Adipocyte (in vitro differentiated cells): Measurements from ENCODE around the gene GABPA.
"Not testable (repeated sequence)": the region's sequence is repeated elsewhere in the genome, so short reads cannot be mapped to it uniquely, and the experiment has no call there.

ENCODE experiments used
- DNase-seq: peaks from one replicate; pipeline ENCODE4 v3.0.0-alpha.2; 2015; ENCODE audit warnings: low read depth
- H3K27me3 ChIP-seq: replicated peaks from 2 replicates; pipeline ENCODE4 v1.7.0; 2013; ENCODE audit warnings: mild to moderate bottlenecking, low read length, moderate library complexity; ENCODE audit not compliant: control insufficient read depth, insufficient read depth
- H3K36me3 ChIP-seq: 2 replicates; pipeline ENCODE4 v1.7.0; 2013; ENCODE audit warnings: low read length, mild to moderate bottlenecking, moderate library complexity; ENCODE audit not compliant: control insufficient read depth, insufficient read depth, severe bottlenecking
- H3K4me1 ChIP-seq: 2 replicates; pipeline ENCODE4 v1.7.0; 2013; ENCODE audit warnings: mild to moderate bottlenecking, low read length, moderate library complexity; ENCODE audit not compliant: control insufficient read depth, insufficient read depth
- H3K4me3 ChIP-seq: 2 replicates; pipeline ENCODE4 v1.7.0; 2013; ENCODE audit warnings: mild to moderate bottlenecking, low read length, moderate library complexity
- H3K9ac ChIP-seq: 2 replicates; pipeline ENCODE4 v1.7.0; 2013; ENCODE audit warnings: mild to moderate bottlenecking, low read length, moderate library complexity
- H3K9me3 ChIP-seq: 2 replicates; pipeline ENCODE4 v1.7.0; 2013; ENCODE audit warnings: mild to moderate bottlenecking, low read length, moderate library complexity; ENCODE audit not compliant: control insufficient read depth

GABPA gene

GRCh38 chr21:25734904-25735645 lies at the start of gene GABPA, which contains the start of gene ATP5PF:
Gene GABPA (plus strand): TSS chr21:25734972. CDS start chr21:25741599, 6,627 bp downstream.
Gene ATP5PF (minus strand): TSS chr21:25734904. CDS start chr21:25729794, 5,110 bp downstream.
- H3K9ac ChIP-seq = peak within 1 kb of the TSS; percentile 97
- peaks cover 8% of the 10 kb centered on the region for H3K36me3 ChIP-seq
- no peaks in the 10 kb centered on the region for H3K9me3 ChIP-seq
- H3K4me1 ChIP-seq = peaks cover 42% of the 10 kb centered on the region
- peak within 1 kb of the TSS; percentile 98 for H3K4me3 ChIP-seq
- H3K27me3 ChIP-seq = no peaks in the 10 kb centered on the region
- peak; percentile 99 for DNase-seq

DNA sequence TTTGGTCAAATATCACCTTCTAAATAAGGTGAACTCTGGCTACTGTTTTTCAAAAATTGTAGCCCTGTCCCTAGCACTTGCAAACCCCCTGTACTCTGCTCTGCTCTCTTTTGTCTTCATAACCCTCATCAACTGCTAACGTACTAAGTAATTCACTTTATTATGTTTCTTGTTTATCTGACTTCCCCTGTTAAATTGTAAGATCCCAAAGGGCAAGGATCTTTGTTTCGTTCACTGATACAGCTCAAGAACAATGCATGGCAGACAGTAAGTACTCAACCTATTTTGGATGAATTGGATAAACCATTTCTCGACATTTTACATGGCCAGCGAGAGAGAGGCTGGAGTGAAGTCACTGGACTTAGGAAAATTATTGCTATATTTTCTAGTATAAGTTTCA lies 47.0 kb upstream of the GABPA start:
- no peak for DNase-seq
- H3K36me3 ChIP-seq = no peaks in the 10 kb centered on the region

DNA sequence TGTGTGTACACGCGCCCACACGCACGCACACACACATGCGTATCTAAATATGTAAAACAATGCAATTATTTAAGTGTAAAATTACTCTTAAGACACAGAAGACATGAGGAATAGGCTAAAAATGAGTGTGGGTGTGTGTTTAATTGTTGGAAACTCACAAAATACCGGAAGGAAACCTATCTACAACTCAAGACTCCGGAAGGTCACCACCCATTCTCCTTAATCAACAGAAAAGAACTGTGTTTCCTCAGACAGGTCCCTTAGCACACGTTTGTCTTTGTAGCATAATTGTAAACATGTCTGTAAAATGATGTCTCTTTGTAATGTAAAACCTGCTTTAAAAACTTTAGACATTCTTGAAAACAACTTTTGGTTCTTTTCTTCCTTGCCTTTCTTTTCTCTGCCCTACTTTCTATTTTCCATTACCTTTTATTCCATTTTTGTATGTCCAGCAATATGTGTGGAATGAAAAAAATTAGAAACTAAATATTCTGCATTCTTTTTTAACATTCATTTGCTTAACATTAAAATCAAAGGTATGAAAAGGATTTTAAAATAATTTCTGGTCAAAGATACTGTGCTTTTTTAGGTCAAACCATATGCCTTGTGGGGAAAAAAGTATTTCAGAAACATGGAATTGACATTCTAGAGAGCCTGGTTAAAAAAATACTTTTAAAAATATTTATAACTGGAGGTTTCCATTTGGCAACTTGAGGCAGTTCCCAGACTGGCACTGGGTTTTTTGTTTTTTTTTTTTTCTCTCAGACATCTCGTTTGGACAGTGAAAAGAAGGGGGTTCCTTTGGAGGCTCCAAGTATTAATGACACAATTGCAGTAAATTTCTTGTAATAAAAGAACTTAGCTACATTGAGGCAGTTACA lies 46.3 kb upstream of the GABPA start:
- H3K27me3 ChIP-seq = no peaks in the 10 kb centered on the region
- no peaks in the 10 kb centered on the region for H3K36me3 ChIP-seq
- H3K4me1 ChIP-seq = peaks cover 18% of the 10 kb centered on the region
- H3K9me3 ChIP-seq = no peaks in the 10 kb centered on the region
- peak; percentile 47 for DNase-seq
- H3K9ac ChIP-seq = peak overlapping the region; percentile 7
- H3K4me3 ChIP-seq = no peak overlapping the region

More for the DNA sequence above, 47.0 kb upstream of the GABPA start:
- peaks cover 18% of the 10 kb centered on the region for H3K4me1 ChIP-seq
- H3K9me3 ChIP-seq = no peaks in the 10 kb centered on the region
- no peak overlapping the region for H3K4me3 ChIP-seq
- no peaks in the 10 kb centered on the region for H3K27me3 ChIP-seq
- H3K9ac ChIP-seq = no peak overlapping the region

GRCh38 chr21:25689226-25689625 lies 45.5 kb upstream of the GABPA start:
- no peak overlapping the region for H3K9ac ChIP-seq
- no peaks in the 10 kb centered on the region for H3K27me3 ChIP-seq
- H3K4me3 ChIP-seq = no peak overlapping the region
- DNase-seq = peak; percentile 50
- no peaks in the 10 kb centered on the region for H3K9me3 ChIP-seq
- peaks cover 18% of the 10 kb centered on the region for H3K4me1 ChIP-seq
- H3K36me3 ChIP-seq = no peaks in the 10 kb centered on the region

- no peaks in the 10 kb centered on the region for H3K9me3 ChIP-seq
- H3K9ac ChIP-seq = no peak overlapping the region
- no peak for DNase-seq
- H3K4me3 ChIP-seq = no peak overlapping the region
- no peaks in the 10 kb centered on the region for H3K27me3 ChIP-seq
- H3K4me1 ChIP-seq = peaks cover 12% of the 10 kb centered on the region
- H3K36me3 ChIP-seq = no peaks in the 10 kb centered on the region
These were observed 42.8 kb upstream of the GABPA start for GRCh38 chr21:25691976-25692375.

- not testable (repeated sequence) for DNase-seq, H3K4me3 ChIP-seq, H3K9ac ChIP-seq, H3K36me3 ChIP-seq, H3K27me3 ChIP-seq, H3K4me1 ChIP-seq, H3K9me3 ChIP-seq
These were observed 39.3 kb upstream of the GABPA start for GRCh38 chr21:25695461-25695860.

DNA sequence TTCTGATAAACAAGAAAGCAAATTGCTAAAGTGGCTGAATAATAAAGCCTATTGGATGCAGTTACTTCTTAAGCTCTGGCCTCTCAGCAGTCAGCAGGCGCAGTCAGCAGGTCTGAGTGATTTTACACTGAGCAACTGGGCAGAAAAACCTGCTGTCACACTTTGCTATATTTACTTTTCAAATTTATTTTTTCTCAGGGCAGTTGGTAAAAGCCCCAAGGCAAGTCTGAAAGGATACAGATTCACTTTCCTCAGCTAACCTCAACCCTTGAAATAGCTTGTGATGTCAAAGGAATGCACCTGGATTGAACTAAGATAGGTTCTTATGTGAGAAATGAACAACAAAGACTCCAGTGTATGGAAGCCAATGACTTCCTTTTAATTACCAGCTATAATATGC lies 34.0 kb upstream of the GABPA start:
- H3K4me1 ChIP-seq = peaks cover 6% of the 10 kb centered on the region
- no peak for DNase-seq
- H3K27me3 ChIP-seq = no peaks in the 10 kb centered on the region
- no peaks in the 10 kb centered on the region for H3K36me3 ChIP-seq
- H3K9ac ChIP-seq = no peak overlapping the region
- H3K9me3 ChIP-seq = no peaks in the 10 kb centered on the region
- no peak overlapping the region for H3K4me3 ChIP-seq

DNA sequence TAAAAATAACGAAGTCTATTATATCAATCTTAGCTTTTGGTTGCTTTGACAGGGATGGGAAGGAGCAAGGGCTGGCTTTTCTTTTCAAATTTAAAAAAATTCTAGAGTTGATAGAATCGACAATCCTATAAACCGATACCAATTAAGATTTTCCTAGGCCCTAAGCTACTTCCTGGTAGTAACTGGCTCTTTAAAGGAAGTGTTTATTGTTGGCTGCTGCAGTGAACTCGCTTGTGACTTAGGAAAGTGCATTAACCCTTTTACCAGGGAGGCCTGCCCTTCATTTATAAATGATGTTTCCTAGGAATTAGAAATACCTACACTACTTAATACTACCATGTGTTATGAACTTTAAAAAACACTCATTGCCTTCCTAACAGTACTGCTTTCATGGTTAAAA lies 33.2 kb upstream of the GABPA start:
- Histone ChIP-seq H3K27me3 (no peaks in the 10 kb centered on the region), H3K36me3 (no peaks in the 10 kb centered on the region), H3K4me1 (peaks cover 6% of the 10 kb centered on the region), H3K9ac (no peak overlapping the region), H3K9me3 (no peaks in the 10 kb centered on the region), H3K4me3 (no peak overlapping the region)
- DNase-seq = no peak

- H3K4me3 ChIP-seq = no peak overlapping the region
- H3K4me1 ChIP-seq = no peaks in the 10 kb centered on the region
- no peaks in the 10 kb centered on the region for H3K27me3 ChIP-seq
- peak; percentile 77 for DNase-seq
- H3K9ac ChIP-seq = no peak overlapping the region
- H3K9me3 ChIP-seq = no peaks in the 10 kb centered on the region
- H3K36me3 ChIP-seq = no peaks in the 10 kb centered on the region
These were observed 26.2 kb upstream of the GABPA start for GRCh38 chr21:25708467-25709065.

DNA sequence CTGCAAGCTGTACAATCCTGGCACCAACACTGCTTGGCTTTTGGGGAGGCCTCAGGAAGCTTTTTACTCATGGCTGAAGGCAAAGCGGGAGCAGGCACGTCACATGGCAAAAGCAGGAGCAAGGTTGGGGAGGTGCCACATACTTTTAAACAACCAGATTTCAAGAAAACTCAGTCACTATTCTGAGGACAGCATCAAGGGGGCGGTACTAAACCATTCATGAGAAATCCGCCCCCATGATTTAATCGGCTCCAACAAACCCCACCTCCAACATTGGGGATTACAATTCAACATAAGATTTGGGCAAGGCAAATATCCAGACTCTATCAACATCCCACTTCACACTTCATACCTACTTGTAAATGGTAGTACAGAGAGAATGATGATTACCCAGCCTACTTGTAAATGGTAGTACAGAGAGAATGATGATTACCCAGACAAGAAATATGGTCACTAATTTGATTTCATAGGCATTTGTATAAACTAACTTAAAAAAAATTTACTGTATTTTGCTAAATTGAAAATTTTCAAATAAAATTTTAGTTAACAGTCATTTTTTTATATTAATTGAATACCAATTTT lies 25.0 kb upstream of the GABPA start:
- H3K4me1 ChIP-seq = no peaks in the 10 kb centered on the region
- H3K36me3 ChIP-seq = peaks cover 3% of the 10 kb centered on the region
- H3K4me3 ChIP-seq = no peak overlapping the region
- H3K27me3 ChIP-seq = no peaks in the 10 kb centered on the region
- H3K9ac ChIP-seq = no peak overlapping the region
- H3K9me3 ChIP-seq = no peaks in the 10 kb centered on the region
- no peak for DNase-seq

GRCh38 chr21:25710550-25710949 lies 24.2 kb upstream of the GABPA start:
- Histone ChIP-seq H3K9ac (no peak overlapping the region), H3K36me3 (peaks cover 10% of the 10 kb centered on the region), H3K9me3 (no peaks in the 10 kb centered on the region), H3K4me3 (no peak overlapping the region), H3K27me3 (no peaks in the 10 kb centered on the region), H3K4me1 (no peaks in the 10 kb centered on the region)
- DNase-seq = no peak
